Loucy (cell line): ENCODE measurements around the gene NFKBIB.

Experiments used
- CTCF ChIP-seq: fragments of 200-600 bp; sonication (generic); conservative IDR thresholded peaks from 2 replicates; pipeline ENCODE4 v1.5.1; 2014; ENCODE audit warnings: mild to moderate bottlenecking, antibody characterized with exemption, low read length
- EZH2phosphoT487 ChIP-seq: fragments of 200-600 bp; IDR thresholded peaks from 2 replicates; pipeline ENCODE4 v1.6.1; 2018; ENCODE audit warnings: antibody characterized with exemption, mild to moderate bottlenecking, moderate library complexity, borderline replicate concordance

- TF ChIP-seq CTCF, result no peak
- TF ChIP-seq EZH2phosphoT487, result no peak
Measured at GRCh38 chr19:38907670-38908069, 7.9 kb downstream of the NFKBIB start.
